Measurements from ENCODE around the gene CKAP5.
"Not testable (repeated sequence)": the region's sequence is repeated elsewhere in the genome, so short reads cannot be mapped to it uniquely, and the experiment has no call there.

Gene CKAP5

DNA sequence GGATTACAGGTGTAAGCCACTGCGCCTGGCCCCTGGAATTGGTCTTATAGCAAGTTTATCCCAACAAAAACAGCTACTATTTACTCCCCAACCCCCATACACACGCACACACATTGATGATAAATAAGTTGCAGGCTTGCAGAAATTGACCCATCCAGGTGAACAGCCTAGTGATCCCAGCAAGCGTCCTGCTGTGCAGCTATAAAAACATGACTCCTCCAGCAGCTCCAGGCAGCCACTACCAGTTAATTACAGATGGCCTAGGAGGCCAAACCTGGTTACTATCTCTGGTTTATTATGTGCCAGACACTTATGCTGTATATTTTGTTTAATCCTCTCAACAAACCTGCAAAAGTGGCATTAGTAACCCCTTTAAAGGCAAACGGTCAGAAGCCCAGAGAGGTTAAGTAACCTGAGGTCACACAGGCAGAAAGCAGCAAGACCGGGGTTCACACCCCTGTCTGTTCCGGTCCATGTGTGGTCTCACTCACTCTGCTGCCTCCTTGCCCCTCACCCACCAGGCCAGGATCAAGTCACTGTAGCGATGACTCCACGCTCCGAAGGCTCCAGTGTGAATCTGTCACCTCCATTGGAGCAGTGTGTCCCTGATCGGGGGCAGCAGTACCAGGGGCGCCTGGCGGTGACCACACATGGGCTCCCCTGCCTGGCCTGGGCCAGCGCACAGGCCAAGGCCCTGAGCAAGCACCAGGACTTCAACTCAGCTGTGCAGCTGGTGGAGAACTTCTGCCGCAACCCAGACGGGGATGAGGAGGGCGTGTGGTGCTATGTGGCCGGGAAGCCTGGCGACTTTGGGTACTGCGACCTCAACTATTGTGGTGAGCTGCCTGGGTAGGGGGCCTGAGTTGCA lies 120.5 kb downstream of the CKAP5 start:
- DNase-seq: no peak

DNA sequence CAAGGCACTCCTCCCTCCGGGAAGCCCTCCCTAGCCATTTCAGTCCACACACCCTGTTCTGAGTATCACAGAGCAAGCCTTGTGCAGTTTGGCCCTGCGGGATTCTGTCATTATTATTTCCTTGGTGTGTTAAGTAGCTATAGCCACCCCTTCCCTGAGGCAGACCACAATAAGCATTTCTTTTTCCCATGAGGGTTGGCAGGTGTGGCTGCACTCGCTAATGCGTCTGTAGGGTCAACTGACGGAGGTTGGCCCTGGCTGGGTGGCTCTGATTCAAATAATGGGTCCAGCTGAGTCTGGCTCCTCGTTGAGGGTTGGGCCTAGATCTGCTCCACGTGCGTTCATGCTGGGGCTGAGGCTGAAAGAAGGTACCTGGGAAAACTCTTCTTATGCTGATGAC lies 122.0 kb downstream of the CKAP5 start:
- no peak for DNase-seq

DNA sequence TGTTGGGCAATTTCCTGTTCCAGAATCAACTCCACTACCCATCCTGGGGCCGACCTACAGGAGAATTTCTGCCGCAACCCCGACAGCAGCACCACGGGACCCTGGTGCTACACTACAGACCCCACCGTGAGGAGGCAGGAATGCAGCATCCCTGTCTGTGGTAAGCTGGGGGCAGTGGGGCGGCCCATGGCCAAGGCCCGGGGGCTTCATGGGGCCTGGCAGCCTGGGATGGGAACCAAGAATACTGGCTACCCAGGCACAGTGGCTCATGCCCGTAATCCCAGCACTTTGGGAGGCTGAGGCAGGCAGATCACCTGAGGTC lies 122.8 kb downstream of the CKAP5 start:
- DNase-seq: no peak

DNA sequence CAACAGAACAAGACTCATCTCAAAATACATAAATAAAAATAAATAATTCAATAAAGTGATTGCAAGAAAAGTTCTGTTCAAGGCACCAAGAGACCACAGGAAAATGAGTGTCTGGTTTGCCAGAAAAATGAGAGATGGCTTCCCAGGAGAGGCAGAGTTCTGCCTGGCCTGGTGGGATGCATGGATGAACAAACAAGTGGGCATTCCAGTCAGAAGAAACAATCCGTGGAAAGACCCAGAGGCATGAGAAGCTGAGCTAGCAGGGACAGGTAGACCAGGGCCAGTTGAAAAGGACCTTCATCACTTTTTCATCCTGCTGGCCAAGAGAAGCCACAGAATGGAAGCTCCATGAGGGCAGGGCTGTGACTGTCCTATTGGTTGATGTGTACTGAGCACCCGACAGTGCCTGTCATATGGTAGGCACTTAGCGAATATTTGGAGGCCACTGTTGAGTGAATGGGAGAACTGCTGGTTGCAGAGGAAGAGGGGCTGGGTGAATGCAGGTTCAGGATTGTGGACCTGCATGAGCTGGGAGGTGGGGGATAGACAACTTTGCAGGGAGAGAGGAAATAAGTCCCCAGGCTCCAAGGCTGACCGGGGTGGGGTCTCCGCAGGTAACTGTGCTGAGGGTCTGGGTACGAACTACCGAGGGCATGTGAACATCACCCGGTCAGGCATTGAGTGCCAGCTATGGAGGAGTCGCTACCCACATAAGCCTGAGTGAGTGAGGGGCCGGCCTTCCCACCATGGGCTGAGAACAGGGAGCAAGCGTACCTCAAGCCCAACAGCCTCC lies 123.3 kb downstream of the CKAP5 start:
- no peak for DNase-seq

DNA sequence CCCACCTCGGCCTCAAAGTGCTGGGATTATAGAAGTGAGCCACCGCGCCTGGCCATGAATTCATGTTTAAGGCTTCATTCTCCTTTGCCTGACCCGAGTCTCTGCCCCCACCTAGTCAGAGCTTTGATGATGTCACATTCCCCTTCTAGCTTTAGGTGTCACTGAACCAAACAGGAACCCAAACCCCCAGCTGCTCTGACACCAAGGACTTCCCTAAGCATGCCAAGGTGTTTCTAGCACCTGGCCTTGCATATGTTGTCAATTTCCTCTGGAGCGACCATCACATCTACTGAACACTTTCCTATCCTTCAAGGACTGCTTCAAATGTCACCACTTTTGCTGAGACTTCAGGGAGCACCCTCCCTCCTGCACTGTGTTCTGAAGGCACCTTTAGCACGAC lies 124.8 kb downstream of the CKAP5 start:
- DNase-seq: no peak

DNA sequence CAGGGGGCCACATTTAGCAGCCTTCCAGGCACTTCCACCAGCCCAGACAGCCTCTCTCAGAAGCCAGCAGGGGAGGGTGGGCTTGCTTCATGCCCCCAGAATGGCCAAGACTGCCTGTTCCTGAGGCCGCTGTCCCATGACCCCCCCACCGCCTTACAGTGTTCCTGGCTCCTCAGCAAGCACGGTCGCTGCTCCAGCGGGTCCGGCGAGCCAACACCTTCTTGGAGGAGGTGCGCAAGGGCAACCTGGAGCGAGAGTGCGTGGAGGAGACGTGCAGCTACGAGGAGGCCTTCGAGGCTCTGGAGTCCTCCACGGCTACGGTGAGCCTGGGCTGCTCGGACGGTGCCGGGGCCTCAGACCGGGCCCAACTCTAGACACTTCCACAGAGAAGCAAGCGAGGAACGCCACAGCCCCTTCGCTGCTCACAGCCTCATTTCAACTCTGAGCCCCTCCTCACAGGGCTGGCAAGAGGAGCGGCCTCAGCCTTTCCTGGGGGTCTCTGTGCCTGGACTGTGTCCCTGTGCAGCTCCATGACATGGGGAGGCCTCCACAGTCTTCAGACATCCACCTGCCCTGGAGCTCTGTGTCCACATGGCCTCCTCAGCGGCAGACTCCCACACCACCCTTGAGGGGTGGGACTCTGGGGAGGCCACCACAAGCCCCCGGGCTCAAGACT lies 126.4 kb downstream of the CKAP5 start:
- DNase-seq: no peak

DNA sequence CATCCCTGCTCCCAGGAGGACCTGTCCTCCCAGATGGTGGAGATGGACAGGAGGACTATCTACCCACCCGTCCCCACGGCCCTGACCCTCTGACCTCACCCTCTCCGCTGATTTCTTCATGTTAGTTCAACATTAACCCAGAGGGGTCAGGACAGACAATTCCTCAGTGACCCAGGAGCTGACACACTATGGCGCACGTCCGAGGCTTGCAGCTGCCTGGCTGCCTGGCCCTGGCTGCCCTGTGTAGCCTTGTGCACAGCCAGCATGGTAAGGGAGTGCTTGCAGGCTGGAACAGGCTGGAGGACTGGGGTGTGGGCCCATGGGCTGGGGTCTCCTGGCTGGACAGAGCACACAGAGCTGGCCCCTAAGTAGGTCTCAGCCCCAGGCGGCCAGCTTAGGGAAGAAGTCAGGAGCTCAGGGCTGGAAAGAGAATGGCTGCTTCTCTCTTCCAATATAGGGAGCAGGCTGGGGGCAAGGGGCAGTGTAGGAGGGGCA lies 127.0 kb downstream of the CKAP5 start, which contains the start of gene F2:
Gene F2 (plus strand): TSS at position 166 of the 495 bp plus-strand sequence. CDS start 23 bp downstream, at position 189.
- no peak for DNase-seq

DNA sequence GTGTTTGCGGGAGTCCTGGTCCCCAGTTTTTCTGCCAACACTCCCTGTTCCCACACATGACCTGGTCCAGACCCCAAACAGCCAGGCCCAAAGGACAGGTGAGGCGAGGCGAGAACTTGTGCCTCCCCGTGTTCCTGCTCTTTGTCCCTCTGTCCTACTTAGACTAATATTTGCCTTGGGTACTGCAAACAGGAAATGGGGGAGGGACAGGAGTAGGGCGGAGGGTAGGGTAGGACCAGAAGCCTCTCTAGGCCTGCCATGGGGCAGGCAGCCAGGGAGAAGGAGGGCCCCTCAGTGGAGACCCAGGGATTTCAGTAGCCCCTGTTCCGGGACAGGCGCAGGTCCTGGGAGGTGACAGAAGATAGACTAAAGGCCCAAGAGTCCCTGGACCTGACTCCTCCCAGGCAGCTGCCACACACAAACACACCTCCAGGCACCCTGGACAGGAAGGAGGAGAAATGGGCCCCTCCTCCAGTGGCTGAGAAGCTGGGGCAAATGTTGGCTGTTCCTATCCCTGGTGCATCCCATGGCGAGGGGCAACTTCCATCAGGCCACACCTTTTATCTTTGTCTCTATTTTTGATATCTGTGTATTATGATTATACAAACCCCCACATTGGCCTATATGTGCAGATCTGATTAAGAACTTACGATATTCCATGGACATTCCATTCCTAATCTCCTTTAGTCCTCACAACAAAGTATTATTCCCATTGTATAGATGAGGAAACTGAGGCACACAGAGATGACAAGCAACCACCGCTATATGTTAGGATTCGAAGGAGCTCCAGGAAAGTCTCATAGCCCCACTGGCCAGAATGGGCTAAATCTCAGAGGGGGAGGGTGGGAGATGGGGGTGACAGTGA lies 127.7 kb downstream of the CKAP5 start:
- DNase-seq: peak; percentile 77 to 88

DNA sequence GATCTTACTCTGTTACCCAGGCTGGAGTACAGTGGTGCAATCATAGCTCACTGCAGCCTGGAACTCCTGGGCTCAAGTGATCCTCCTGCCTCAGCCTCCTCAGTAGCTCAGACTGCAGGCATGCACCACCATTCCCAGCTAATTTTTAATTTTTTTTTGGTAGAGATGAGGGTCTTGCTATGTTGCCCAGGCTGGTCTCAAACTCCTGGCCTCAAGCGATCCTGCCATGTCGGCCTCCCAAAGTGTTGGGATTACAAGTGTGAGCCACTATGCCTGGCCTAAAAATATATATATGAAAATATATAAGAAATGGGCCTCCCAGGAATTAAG lies 128.3 kb downstream of the CKAP5 start:
- DNase-seq: not testable (repeated sequence)

DNA sequence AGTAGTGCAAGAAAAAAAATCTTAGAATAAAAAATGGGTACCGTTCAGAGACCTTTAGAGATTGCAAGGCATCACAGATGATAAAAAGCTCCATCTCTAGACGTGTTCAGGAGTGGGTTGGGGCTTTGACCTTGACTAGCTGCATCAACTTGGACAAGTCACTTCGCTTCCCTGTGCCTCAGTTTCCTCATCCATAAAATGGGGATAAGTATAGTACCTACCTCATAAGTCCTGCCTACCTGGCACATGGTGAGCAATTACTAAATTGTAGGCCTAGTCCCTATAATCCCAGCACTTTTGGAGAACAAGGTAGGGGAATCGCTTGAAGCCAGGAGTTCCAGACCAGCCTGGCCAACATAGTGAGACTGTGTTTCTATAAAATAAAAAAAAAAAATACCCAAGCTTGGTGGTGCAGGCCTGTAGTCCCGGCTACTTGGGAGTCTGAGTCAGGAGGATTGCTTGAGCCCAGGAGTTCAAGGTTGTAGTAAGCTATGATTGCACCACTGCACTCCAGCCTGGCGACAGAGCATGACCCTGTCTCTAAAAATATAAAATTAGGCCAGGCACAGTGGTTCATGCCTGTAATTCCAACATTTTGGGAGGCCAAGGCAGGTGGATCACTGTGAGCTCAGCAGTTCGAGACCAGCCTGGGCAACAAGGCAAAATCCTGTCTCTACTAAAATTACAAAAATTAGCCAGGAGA lies 133.1 kb downstream of the CKAP5 start:
- DNase-seq: no peak

DNA sequence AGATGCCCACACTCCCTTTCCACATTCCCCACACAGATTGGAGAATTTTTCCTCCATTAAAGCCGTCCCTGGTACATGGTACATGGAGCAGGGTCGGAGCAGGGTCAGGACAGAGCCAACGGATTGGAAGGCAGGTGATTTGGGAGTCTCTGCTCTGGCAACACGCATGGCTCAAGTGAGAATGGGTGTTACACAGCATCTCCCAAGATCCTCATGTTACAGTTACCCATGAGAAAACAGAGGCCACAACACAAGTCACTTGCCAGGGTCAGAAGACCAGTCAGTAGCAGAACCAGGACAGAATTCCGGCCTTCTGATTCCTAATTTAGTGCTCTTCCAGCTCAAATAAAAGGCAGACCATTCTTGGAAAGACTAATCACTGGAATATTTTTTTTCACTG lies 134.8 kb downstream of the CKAP5 start:
- DNase-seq: no peak

DNA sequence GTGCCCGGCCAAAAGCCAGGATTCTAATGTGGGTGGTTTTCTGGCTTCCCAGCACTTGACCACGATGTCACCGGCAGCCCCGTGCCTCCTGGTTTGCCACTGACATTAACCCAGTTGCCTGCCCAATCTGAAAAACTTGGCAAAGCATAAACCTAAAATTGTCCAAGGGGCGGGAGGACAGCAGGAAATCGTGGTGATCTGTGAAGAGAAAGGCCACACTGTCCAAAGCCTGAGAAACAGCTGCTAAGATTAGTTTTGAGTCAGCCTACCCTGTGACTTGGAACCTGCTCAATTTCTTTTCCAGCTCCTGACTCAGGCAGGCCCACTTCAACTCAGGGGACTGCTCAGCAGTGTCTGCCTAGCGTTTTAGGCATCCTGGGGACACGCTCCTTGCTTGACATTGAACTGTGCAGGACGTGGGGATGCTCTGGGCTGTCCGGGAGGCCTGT lies 135.2 kb downstream of the CKAP5 start:
- DNase-seq: no peak

DNA sequence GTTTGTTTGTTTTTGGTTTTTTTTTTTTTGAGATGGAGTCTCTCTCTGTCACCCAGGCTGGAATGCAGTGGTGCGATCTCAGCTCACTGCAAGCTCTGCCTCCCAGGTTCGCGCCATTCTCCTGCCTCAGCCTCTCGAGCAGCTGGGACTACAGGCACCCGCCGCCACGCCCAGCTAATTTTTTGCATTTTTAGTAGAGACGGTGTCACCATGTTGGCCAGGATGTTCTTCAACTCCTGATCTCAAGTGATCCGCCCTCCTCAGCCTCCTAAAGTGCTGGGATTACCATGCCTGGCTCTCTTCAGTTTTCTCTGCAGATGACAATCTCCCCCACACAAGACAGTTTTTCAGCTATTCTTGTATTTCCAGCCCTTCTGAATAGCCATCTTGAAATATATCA lies 136.7 kb downstream of the CKAP5 start:
- DNase-seq: not testable (repeated sequence)

DNA sequence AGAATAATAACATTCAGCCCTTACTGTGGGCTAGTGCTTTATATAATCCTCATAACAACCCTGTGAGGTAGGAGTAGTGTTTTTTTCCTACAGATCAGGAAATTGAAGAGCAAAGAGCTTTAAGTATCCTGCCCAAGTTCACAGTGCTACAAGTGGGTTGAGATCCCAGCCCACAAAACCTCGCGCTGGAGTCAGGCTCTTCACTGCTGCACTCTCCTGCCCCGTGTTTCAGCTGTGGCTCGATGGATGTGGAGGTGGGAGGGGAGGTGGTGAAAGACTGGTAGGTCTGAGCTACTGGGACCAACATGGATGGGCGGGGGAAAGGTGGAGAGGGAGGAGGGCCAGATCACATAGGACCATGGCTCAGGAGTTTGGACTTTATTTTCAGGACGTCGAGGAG lies 139.2 kb downstream of the CKAP5 start:
- DNase-seq: no peak

DNA sequence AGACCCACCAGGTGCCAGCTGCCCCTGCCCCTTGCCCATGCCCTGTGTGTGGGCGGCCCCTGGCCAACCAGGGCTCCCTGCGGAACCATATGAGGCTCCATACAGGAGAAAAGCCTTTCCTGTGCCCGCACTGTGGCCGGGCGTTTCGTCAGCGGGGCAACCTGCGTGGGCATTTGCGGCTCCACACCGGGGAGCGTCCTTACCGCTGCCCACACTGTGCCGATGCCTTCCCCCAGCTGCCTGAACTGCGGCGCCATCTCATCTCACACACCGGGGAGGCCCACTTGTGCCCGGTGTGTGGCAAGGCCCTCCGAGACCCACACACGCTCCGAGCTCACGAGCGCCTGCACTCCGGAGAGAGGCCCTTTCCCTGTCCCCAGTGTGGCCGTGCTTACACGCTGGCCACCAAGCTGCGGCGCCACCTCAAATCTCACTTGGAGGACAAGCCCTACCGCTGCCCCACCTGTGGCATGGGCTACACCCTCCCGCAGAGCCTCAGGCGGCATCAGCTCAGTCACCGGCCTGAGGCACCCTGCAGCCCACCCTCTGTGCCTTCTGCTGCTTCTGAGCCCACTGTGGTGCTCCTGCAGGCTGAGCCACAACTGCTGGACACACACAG lies 140.9 kb downstream of the CKAP5 start:
- DNase-seq: no peak

DNA sequence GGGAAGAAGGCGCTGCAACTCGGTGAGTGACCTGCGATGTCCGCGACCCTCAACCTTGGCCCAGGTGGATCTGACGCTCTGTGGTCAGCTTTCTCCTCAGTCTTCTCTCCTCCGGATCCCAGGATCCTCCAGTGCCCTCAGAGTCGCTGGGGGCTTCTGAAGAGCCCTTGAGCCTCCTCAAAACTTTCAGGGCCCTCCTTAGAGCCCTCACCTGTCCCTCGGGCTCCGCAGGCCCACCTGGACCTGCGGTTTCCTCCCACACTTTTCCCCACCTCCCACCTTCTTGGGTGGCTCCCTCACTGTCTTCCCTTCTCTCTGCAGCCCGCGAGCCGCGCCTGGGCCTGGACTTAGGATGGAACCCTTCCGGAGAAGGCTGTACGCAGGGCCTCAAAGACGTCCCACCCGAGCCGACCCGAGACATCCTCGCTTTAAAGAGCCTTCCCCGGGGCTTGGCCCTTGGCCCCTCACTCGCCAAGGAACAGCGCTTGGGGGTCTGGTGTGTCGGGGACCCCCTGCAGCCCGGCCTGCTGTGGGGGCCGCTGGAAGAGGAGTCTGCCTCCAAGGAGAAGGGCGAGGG lies 144.9 kb downstream of the CKAP5 start:
- no peak for DNase-seq

DNA sequence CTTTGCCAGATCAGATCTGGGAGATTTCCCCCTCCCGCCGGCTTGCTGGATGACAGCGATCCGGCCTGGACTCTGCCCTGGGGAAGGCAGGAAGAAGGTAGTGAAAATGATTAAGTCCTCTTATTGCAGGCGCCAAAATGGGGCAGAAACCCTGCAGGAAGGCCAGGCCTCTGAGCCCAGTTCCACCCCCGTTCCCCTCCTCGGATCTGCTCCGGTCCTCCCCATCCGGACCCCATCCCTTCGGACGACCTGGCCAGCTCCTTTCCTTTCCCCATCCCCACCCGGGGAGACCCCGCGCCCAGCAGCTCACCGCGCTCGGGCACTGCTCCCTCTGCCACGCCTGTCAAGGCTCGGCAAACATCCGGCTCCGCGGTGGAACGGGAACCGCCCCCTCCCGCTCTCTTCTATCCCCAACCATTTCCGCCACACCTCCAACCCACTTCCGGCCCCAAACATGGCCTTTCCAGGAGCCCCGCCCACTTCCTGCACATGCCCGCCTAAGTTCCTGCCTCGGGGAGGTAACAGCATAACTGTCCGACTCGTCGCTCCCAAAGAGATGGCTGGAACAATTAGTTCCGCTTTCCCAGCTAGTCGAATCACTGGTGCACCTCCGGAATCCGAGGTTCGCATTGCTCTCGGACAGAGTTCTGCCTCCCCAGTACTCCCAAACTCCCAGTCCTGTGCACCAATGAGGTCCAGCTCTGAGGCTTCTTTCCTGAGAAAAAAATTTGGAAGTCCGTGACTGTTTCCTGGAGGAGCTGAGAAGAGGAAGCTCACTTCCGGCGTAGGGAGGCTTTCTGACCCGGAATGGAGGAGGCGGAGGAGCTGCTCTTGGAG lies 145.6 kb downstream of the CKAP5 start, which contains the start of the genes ARHGAP1 and ZNF408:
Gene ARHGAP1 (minus strand): TSS at position 379 of the 837 bp plus-strand sequence. CDS start 4,512 bp downstream, outside the sequence.
Gene ZNF408 (plus strand): TSS at position 791 of the 837 bp plus-strand sequence. CDS start 17 bp downstream, at position 808.
- DNase-seq: peak; percentile 99

DNA sequence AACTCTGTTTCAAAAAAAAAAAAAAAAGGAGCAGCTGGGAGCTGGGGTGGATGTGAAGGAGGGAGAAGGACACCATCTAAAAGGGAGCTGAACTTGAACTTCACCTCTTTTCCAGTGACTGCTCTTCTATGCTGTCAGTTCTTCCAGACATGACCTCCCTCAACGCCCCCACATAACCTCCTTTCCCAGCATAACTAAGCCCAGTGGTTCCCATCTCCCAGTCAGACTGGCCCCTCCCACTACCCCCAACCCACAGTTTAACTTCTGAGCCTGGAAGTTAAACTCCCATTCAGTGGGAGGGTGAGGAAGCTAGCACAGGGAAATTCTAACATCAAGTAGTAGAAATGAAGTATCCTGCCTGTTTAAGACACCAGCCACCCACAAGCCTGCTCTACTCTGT lies 147.5 kb downstream of the CKAP5 start:
- DNase-seq: no peak

DNA sequence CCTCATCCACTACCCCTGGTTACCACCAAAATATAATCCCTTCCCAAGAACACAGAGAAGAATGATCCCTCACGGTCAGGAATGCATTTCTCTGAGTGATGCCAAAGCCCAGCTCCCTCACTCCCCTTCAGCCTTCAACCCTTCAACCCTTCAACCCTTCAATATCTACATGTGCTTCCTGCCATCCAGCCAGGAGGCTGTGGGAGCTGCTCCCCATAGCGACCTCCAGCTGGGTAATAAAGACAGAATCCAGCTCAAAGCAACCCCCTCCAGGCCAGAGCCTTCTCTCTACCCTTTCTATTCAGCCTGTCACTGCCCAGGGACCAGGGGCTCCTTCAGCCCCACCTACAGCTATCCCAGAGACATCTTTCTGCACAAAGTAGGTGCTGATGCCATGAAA lies 148.4 kb downstream of the CKAP5 start:
- DNase-seq: no peak

DNA sequence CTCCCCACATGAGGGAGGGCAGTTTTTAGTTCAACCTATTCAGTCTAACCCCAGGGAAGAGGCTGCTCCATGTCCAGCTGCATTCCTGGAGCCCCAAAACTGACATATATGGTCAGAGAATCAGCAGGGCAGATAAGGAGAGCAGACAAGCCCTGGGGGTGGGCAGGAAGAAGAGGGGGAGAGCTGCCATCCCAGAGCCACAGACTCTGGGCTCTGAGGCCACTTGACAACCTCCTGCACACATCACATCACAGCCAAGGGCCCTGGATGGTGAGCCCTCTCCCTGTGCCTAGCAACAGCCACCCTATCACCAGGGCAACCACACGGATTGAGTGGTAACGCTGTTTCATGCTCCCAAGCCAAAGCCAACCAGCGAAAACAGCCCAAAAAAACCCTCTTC lies 148.8 kb downstream of the CKAP5 start:
- DNase-seq: no peak
